NCI-H146 treated with DMSO at 0.1 percent for 48 hours (cell line): ENCODE results near the gene KIF12.

Experiments used
- DNase-seq: peaks from one replicate; lab custom pipeline; 2025; ENCODE audit not compliant: unreplicated experiment; lab: John Stamatoyannopoulos, UW

KIF12 gene

DNA sequence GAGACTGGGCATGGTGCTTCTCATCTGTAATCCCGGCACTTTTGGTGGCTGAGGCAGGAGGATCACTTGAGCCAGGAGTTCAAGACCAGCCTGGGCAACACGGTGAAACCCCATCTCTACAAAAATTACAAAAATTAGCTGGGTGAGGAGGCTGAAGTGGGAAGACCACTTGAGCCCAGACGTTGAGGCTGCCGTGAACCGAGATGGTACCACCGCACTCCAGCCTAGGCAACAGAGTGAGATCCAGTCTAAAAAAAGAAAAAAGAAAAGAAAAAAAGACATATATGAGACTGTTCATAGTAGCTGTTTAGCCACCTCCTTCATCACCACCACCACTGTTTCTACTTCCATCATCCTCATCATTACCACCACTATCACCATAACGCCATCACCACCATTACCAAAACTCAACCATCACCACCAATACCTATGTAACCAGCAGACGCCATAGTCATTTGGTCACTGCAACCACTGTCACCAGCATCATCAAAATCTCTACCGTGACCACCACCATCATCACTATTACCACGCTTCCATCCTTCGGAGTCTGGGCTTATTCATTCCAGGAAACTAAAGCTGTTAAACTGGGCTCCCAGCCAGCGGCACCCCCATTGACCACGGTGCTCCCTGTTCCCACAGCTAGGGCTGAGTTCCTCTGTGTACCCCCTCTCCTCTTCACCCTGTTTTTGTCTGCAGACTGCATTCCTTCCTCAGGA lies 8.4 kb upstream of the KIF12 start:
- DNase-seq = no peak

DNA sequence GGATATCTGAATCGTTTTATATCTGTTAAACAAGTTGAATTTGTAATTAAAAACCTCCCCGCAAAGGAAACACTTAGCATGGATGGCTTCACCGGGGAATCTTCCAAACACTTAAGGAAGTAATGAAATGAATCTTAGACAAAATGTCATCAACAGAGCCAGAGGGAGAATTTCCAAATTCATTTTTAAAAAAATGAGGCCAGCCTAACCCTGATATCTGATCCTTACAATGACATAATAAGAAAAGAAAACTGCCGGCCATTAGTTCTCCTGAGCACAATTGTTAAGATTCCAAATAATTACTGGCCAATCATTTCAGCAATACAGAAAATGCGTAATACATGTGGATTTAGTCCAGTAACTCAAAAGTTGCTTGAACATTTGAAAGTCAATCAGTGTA lies 6.1 kb upstream of the KIF12 start:
- no peak for DNase-seq

DNA sequence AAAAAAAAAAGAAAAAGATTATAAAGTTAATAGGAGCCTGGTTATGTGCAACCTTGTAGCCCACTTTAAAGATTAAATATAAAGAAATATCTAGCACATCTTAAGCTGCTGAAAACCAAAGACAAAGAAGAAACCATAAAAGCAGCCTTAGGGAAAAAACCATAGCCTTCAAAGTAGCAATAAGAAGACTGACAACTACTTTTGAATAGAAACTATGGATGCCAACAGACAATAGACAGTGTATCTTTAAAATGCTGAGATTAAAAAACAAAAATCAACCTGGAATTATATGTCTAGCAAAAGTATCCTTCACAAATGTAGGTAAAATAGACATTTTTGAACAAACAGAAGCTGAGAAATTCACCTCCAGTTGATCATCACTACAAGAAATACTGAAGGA lies 3.4 kb upstream of the KIF12 start:
- no peak for DNase-seq

DNA sequence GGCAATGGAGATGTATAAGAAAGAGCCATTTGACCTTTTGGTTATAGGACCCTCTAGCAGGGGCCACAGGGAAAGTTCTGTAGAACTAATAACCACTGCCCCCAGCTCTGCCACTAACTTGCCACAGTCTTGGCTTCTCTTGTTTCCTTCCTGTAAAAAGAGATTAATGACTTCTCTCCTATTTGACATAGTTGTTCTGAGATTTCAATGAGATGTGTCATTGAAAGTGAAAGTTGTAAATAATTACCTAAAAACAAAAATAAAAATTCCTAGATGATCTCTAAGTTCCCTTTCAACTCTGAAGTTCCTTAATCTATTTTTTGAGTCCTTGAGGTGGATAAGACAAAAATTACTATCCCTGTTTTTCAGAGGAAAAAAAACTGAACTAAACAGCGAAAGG lies 1.4 kb upstream of the KIF12 start:
- no peak for DNase-seq

DNA sequence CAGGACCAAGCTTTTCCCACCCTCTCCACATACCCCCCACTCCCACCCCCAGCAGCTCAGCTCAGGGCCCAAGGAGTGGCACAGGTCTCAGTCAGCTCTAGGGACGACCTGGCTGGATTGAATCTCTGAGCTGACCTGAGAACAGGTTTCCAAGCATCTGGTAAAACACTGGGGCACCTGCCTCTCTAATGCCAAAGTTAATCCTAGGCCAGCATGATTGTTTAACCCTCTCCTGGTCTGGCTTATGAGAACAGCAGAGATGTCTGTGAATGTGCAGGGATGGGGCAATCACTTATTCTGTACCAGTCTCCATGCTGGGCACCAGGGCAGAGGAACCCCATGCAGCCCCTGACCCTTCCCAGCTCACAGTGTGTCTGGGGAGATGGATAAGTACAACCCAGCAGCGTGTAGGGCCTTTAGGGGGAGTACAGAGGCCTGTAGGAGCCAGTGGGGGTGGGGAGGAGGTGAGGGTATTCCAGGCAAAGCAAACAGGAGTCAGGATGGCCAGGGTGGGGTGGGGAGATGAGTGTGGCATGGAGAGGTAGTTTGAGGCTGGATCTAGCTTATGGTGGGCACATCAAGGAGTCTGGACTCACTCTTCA lies 678 bp upstream of the KIF12 start:
- no peak for DNase-seq

DNA sequence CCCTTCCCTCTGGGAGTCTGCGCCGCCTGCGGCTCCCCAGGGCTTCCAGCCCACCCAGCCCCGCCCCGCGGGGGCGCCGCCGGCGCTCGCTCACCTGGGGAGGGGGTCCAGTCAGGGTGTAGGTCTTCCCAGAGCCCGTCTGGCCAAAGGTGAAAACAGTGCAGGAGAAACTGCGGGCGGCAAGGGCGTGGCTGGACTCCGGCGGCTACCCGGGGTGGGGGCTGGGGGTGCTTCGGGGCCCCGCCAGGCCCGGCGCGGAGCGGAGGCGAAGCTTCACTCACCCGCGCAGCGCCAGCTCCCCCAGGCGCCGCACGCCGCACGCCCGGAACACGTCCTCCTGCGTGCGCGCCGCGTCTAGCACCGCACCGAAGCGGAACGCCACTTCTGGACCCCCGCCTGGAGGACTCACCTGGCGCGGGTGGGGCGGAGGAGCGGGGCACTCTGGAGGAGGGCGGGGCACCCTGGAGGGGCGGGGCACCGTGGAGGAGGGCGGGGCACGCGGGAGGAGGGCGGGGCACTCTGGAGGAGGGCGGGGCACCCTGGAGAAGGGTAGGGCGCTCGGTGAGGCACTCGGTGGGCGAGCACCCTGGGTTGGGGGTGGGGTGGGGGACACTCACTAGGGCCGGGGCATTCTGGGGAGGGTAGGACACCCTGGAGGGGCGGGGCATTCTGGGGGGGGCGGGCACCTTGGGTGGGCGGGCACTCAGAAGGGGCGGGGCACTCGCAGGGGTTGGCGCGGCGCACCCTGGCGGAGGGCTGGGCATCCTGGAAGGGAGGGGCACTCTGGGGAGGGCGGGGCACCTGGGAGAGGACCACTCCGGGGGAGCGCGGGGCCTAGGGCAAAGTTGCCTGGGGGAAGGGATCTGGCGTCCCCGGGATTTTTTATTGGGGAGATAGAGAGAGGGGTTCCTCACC lies 814 bp downstream of the KIF12 start:
- DNase-seq = no peak

DNA sequence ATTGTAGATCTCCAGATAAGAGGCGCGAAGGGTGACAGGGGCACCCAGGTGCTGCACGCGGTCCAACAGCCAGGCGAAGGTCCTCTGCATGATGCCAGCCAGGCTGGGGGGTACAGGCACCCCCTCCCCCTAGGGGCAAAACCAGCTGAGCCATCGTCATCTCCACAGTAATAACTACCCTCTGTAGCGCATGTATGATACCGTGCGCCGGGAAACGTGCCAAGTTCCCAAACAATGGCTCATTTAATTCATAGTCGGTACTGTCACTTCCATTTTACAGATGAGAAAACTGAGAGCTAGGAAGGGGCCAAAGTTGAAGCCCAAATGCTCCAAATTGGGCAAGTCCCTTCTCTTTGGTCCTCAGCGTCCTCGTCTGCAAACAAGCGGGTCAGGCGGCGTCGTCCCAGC lies 1.5 kb downstream of the KIF12 start:
- no peak for DNase-seq

DNA sequence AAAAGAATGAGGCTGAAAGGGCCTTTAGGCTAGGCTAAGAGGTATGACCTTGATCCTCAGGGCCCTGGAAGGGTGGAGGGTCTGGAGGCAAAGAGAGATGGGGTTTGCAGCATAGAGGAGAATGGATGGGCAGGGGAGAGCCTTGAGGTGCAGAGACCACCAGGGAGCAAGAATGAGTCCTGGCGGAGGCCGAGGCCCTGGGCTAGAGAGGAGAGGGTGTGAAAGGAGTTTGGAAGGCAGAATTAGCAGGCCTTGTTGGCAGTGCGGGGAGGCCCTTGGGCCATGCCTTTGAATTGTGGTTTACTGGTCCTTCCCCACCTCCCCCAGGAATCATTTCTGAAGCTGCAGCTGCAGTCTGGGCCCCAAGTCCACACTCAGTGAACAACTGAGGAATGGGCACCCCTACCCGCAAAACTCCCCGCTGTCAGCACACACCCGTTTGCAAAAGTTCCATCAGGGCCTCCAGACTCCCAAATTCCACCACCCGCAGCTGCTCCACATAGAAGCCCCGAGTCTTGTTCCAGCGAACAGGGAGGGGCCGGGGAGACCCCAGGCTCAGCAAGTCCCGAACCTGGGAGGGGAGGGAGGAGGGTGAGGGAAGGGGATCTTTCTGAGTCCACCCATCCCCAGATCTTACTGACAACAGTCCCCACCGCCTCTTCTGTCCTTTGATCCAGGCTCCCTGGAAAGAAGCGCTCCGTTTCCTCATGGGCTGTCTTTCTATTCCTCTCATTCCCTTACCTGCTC lies 2.1 kb downstream of the KIF12 start:
- no peak for DNase-seq

DNA sequence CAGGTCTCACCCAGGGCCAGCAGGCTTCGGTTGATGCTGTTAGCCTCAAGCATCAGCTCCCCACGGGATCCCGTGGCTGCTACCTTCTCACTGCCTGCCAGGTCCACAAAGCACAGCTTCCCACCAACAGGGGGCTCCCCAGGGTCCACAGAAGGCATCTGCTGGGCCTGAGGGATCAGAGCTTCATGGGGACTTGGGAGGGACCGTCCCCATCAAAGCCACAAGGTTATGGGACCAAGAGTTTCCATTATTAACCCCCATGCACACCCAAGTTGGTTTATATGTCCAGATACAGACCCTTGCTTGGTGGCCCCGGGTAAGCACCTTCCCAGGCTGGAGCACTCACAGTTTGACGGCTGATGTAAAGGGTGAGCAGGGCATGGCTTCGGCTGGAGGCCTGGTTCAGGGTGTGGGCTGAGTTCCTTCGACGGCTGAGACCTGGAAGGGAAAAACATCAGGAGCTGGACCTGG lies 3.0 kb downstream of the KIF12 start:
- no peak for DNase-seq

DNA sequence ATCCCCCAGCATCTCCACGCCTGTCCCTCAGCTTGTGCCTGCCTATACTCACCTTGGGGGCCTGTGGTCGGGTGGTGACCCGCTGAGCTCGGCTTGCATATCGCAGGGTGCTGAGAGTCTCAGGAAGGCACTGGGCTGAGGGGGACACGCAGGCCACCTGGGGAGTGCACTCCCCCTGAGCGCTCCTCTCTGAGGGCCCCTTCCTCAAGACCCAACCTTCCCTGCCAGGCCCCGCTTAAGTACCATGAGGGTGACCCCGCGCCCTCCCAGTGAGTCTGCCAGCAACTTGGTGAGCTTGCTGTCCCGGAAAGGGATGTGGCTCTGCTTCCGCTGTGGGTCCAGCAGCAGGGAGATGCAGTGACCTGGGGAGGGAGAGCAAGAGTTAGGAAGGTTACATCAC lies 4.1 kb downstream of the KIF12 start:
- no peak for DNase-seq

DNA sequence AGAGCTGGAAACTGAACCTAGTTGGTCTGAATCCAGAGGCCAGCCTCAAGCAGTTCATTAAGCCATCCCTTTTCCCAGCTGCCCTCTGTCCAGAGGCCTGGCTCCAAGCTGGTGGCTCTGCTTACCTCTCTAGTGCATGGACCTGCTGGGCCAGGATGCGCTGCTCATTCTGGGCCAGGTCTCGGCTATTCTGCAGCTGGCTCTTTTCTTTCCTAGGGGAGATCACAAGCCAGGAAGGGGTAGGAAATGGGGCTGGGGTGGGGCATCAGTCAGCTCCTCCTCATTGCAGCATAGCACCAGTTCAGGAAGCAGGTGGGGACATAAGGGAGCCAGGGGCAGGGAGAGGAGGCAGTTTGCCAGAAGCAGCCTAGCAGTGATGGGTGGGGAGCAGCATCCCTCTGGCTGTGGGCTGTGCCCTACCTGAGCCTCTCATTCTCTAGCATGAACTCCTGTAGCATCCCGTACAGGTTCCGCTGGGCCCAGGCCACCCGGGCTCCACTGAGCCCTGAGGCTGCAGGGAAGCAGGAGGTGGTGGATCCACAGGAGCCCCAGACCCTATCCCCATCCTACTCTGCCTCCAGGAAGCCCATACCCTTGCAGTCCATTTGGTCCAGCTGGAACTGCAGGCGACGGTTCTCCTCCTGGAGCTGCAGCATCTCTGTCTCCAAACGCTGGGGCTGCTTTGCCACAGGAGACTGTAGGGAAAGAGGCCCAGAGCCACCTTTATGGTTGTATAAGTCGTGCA lies 5.2 kb downstream of the KIF12 start:
- no peak for DNase-seq

DNA sequence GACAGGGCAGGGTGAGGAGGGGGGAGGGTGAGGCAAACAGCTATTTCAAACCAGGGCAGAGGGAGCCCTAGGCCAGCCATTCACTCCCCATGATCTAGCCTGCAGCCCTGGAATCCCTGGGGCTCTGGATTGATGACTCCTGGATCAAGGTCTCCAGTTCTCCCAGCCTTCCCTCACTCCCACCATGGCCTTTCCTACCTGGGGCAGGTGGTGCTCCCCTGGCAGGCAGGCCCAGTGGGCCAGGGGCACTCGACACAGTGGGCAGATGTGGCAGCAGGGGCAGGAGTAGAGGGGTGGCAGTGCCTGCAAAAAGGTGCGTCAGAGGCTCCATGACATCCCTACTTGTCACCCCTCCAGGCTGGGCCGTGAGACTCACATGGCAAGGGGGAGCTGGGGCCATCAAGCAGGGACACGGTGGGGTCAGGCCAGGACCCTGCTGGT lies 6.0 kb downstream of the KIF12 start:
- no peak for DNase-seq

DNA sequence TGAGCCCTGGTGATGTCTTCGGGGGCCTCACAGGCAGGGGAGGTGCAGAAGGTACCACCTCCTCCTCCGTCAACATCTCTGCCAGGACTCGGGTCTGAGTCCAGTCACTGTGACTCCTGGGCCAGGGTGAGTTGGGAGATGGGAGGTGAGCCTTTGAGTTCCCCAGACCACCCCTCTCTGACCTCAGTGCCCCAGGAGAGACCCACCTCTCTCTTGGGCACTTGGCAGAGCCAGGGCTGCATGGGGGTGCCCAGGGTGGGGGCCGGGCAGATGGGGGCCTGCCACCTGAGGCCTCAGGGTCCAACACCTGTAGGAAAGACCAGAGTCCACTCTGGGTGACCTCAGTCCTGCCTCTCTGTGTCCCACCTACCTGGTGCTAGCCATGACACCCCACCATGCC lies 6.8 kb downstream of the KIF12 start:
- DNase-seq = no peak

DNA sequence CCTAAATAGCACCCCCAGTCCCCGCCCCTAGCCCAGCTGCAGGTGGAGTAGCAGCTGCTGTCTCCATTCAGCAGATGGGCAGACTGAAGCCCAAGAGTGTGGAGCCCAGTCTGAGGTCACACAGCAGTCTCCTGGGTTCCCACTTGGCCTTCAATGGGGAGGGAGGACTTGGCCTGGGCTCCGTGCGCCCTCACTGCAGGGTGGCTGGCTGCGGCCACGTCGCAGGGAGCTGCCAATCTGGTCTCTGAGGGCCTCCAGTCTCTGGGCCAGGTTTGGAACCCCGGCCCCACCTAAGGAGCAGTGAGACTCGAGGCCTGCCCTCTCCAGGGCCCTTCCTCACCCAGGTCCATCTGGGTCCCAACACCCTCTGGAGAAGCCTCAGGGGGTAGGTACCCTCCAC lies 7.4 kb downstream of the KIF12 start:
- DNase-seq = no peak

DNA sequence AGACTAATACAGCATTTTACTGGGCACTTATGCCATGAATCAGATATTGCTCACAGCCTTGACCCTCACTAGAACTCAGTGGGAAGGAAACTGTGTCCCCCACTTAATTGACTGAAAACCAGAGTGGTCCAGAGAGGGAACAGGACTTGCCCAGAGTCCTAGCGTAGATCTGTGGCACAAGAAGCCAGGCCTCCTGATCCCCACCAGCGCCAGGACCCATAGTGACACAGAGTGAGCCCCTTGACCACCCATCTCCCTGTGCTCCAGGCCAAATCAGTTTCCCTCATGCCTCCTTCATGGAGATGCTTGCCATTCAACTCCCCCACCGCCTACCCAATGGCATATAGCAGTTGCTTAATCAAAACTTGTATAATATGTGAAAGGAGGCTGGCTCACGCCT lies 8.3 kb downstream of the KIF12 start:
- no peak for DNase-seq

DNA sequence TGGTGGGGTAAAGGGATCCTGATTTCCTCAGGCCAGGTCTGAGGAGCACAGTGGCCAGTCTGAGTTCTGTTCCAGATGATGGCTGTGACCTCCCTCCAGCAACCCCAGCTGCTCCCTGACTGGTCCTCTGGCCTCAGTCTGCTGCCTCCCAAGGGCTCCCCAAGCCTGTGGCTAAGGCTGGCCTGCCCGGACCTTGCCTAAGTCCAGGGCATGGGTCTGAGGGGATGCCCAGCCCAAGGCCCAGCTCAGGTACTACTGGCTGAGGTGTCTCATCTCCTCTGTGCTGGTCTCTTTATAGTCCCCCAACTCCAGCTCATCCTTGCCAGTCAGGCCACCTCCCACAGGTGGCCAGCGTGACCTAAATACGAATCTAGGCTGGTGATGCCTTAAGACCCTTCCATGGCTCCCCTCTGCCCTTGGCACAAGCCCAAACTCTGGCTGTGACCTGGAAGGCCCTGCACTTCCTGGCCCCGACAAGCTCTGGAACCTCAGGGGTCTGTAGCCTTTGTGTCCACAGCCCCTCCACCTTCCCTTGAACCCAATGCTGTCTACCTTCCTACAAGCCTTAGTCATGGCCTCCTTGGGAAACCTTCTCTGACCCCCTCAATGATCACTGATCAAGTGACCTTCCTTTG lies 9.8 kb downstream of the KIF12 start:
- no peak for DNase-seq

DNA sequence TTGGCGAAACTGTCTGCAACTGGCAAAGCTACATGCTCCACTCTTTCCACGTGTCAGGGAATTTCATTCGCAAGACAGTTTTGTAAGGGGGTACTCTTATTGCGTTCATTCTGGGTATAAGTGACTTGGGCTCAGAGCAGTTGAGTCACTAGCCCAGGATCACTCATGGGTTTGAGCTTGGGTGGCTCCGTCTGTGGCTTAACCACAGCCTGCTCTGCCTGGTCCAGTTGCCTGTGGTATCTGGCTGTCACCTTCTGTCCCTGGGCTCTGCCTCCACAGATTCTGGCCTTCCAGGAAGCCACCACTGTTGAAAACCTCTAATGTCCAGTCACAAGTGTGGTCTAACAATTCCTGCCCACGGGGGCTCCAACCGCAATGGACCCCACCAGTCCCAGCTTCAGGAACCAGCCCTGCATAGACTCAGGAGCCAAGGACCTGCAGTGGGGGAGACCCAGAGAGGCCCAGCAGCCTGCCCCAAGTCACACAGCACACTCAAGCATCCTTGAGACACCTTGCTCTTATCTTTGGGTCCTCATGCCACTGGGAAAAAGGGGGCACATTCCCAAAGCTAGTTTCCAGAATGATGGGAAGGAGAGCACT lies 10.4 kb downstream of the KIF12 start:
- DNase-seq = no peak

DNA sequence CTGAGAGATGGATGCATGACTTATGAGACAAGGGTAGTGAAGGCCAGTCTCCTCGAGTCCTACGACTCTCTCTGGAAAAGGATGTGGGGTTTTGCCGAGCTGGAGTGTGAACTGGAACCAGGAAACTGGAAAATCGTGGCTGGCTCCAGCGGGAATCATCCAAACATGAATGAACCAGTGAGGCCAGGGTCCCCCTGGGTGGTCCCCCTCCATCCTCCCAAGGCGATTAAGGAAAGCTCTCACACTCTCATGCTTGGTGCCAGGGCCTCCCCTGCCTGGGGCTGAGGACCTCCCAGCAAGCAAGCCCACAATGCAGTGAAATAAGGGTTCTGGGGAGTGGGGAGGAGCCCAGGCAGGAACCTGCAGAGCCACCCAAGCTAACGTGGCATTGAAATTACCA lies 11.4 kb downstream of the KIF12 start:
- DNase-seq = no peak

DNA sequence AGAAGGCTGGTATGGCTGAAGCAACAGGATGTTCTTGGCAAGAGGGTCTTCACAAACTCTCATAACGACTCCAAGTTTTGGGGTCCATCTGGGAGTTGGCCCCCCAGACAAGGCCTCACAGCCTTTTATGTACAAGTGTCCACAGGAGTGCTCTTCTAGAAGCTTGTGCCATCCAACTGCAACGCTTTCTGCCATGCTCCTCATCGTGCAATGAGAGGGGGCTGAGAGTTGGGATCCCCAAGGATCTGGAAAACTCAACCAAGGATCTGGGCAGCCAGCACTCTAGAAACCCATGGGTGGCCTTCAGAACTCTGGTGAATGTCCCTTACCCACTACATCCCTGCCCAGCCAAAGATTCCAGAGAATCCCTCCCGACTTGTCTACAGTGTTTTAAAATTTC lies 12.5 kb downstream of the KIF12 start:
- DNase-seq = no peak

DNA sequence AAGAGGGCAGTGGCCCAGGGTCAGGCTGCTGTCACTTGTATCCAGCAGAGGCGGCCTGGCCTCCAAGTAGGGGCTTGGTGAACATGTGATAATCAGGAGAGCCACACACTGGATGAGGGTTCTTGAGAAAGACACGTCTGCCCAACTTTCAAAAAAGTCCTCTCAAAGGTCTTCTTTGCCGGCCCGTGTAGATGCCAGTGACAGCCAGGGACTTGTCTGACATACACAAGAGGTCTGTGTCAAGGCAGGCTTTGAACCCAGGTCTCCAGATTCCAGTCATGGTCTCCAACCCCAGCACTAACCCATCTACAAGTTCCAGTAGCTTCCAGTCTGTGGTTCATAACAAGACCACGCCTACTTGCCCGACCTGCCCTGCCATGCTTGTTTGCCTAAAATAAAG lies 13.1 kb downstream of the KIF12 start:
- no peak for DNase-seq
